GM12878 (cell line): ENCODE measurements around the gene SNX10. TPM values are rescaled to one million over a fixed set of nuclear protein-coding genes. Genes with fewer than 3 reads are reported as not detected.

Experiments used
- ATAC-seq: fragments of 200-7000 bp; cut with Tn5 transposase; 3 replicates; pipeline ENCODE4 v1.9.1; 2020; ENCODE audit warnings: mild to moderate bottlenecking, moderate library complexity
- BruUV-seq: library from RNA; stranded (reverse); fragments of 400-500 nt; replicated peaks from 2 replicates; lab custom pipeline; 2021; lab: Mats Ljungman, UMichigan
- CTCF ChIA-PET: fragments of 300-600 bp; sonication (Branson Sonifier 250); formaldehyde crosslinking; extraction: SDS; loops from one replicate; lab custom pipeline; 2021; ENCODE audit warnings: inconsistent platforms; lab: Yijun Ruan, JAX
- POLR2A ChIA-PET: fragments of 350-600 bp; formaldehyde crosslinking; extraction: SDS; loops from one replicate; lab custom pipeline; 2021; ENCODE audit warnings: inconsistent platforms; lab: Charles Lee
- RAD21 ChIA-PET: fragments of 300-600 bp; sonication (Branson Sonifier 250); formaldehyde crosslinking; loops from one replicate; lab custom pipeline; 2023; ENCODE audit warnings: antibody characterized with exemption; ENCODE audit not compliant: unreplicated experiment; lab: Charles Lee
- SMC1A ChIA-PET: fragments of 300-600 bp; sonication (Branson Sonifier 250); formaldehyde crosslinking; loops from one replicate; lab custom pipeline; 2023; ENCODE audit not compliant: unreplicated experiment, uncharacterized antibody; lab: Charles Lee
- DNase-seq: peaks from one replicate; pipeline ENCODE4 v3.0.0-alpha.2; 2011; ENCODE audit warnings: low read depth, low spot score
- FAIRE-seq: peaks from 3 replicates; lab custom pipeline; 2011; peaks lifted over from hg19 to GRCh38; lab: Jason Lieb, UNC
- H2AFZ ChIP-seq: 2 replicates; pipeline ENCODE4 v1.6.0; 2011; ENCODE audit warnings: low read depth, low read length, control low read depth; ENCODE audit not compliant: control insufficient read depth
- H3K27ac ChIP-seq: 2 replicates; pipeline ENCODE4 v1.5.1; 2011; ENCODE audit warnings: control low read depth; ENCODE audit not compliant: control insufficient read depth, insufficient read depth
- H3K27me3 ChIP-seq, 2 experiments: replicated peaks in 1 of 2; 2 replicates each; pipeline versions ENCODE4 v1.6.0 to v1.6.1; 2011; ENCODE audit warnings: low read length in 1 of 2; ENCODE audit not compliant: control insufficient read depth in 2 of 2, insufficient read depth in 2 of 2
- H3K36me3 ChIP-seq, 2 experiments: 2 replicates each; pipeline ENCODE4 v1.5.1; 2011; ENCODE audit warnings: low read length in 1 of 2; ENCODE audit not compliant: control insufficient read depth in 2 of 2, insufficient read depth in 2 of 2
- H3K4me1 ChIP-seq: 2 replicates; pipeline ENCODE4 v1.6.1; 2011; ENCODE audit warnings: mild to moderate bottlenecking, low read length, moderate library complexity, mixed read lengths; ENCODE audit not compliant: control insufficient read depth, insufficient read depth
- H3K4me2 ChIP-seq: 2 replicates; pipeline ENCODE4 v1.6.0; 2011; ENCODE audit warnings: control low read depth; ENCODE audit not compliant: control insufficient read depth, insufficient read depth
- H3K4me3 ChIP-seq: fragments of 200-600 bp; sonication (generic); 2 replicates; pipeline ENCODE4 v1.5.1; 2016
- H3K79me2 ChIP-seq: 2 replicates; pipeline ENCODE4 v1.6.0; 2011; ENCODE audit warnings: low read length; ENCODE audit not compliant: control insufficient read depth, insufficient read depth
- H3K9ac ChIP-seq: 2 replicates; pipeline ENCODE4 v1.8.0; 2011; ENCODE audit warnings: low read length, control low read depth, mixed read lengths; ENCODE audit not compliant: control insufficient read depth, insufficient read depth
- H3K9me3 ChIP-seq: replicated peaks from 3 replicates; pipeline ENCODE4 v1.5.1; 2011; ENCODE audit warnings: mild to moderate bottlenecking, low read length; ENCODE audit not compliant: control insufficient read depth, insufficient read depth
- H4K20me1 ChIP-seq: 2 replicates; pipeline ENCODE4 v1.6.0; 2011; ENCODE audit not compliant: control insufficient read depth, insufficient read depth
- EZH2 ChIP-seq: IDR thresholded peaks from 2 replicates; pipeline ENCODE4 v1.6.1; 2012; ENCODE audit warnings: low read depth, mild to moderate bottlenecking, control low read depth, inconsistent platforms, low read length, borderline replicate concordance; ENCODE audit not compliant: control insufficient read depth
- HDAC2 ChIP-seq: fragments of 200-600 bp; sonication (generic); IDR thresholded peaks from 2 replicates; pipeline ENCODE4 v1.6.1; 2017
- MEF2A ChIP-seq: IDR thresholded peaks from 2 replicates; pipeline ENCODE4 v1.6.1; 2011; ENCODE audit warnings: low read depth, mild to moderate bottlenecking, low read length, moderate library complexity; ENCODE audit not compliant: insufficient read depth
- MEF2B ChIP-seq: fragments of 450-650 bp; IDR thresholded peaks from 2 replicates; pipeline ENCODE4 v1.6.1; 2018; ENCODE audit warnings: mild to moderate bottlenecking, moderate library complexity; ENCODE audit not compliant: partially characterized antibody, poor library complexity, severe bottlenecking
- NR2C2 ChIP-seq: IDR thresholded peaks from 2 replicates; pipeline ENCODE4 v1.6.1; 2011; ENCODE audit warnings: borderline replicate concordance, low read depth; ENCODE audit not compliant: control insufficient read depth, insufficient read length
- NR2F1 ChIP-seq: fragments of 450-650 bp; conservative IDR thresholded peaks from 2 replicates; pipeline ENCODE4 v1.6.1; 2017; ENCODE audit warnings: mild to moderate bottlenecking
- RBBP5 ChIP-seq: fragments of 200-600 bp; sonication (generic); conservative IDR thresholded peaks from 2 replicates; pipeline ENCODE4 v1.6.1; 2016
- RFX5 ChIP-seq: IDR thresholded peaks from 2 replicates; pipeline ENCODE4 v1.6.1; 2011; ENCODE audit warnings: low read depth, low read length, improper control_type of control experiment
- SIX5 ChIP-seq: IDR thresholded peaks from 2 replicates; pipeline ENCODE4 v1.6.1; 2011; ENCODE audit warnings: mild to moderate bottlenecking, low read depth, low read length, moderate library complexity; ENCODE audit not compliant: severe bottlenecking
- SMAD5 ChIP-seq: IDR thresholded peaks from 2 replicates; pipeline ENCODE4 v1.6.1; 2016; ENCODE audit warnings: antibody characterized with exemption, low read depth
- SRF ChIP-seq, 2 experiments: IDR thresholded peaks; 2 replicates each; pipeline ENCODE4 v1.6.1; 2011; ENCODE audit warnings: low read depth in 2 of 2, low read length in 2 of 2, mild to moderate bottlenecking in 1 of 2, moderate library complexity in 1 of 2
- STAT3 ChIP-seq: IDR thresholded peaks from 2 replicates; pipeline ENCODE4 v1.6.1; 2011; ENCODE audit warnings: low read depth, low read length, improper control_type of control experiment
- TAF1 ChIP-seq: IDR thresholded peaks from 2 replicates; pipeline ENCODE4 v1.6.1; 2011; ENCODE audit warnings: mild to moderate bottlenecking, low read depth, low read length, borderline replicate concordance
- ZBED1 ChIP-seq: IDR thresholded peaks from 2 replicates; pipeline ENCODE4 v1.6.1; 2016; ENCODE audit warnings: borderline replicate concordance
- WGBS: methylation state at CpG from one replicate; pipeline ENCODE4 v1.1.6; 2016; ENCODE audit warnings: low lambda C conversion rate; ENCODE audit not compliant: insufficient replicate concordance, insufficient coverage; ENCODE audit errors: missing lambda C conversion rate; 5-methylcytosine and 5-hydroxymethylcytosine counted together
- in situ Hi-C: fragments of 300-500 bp; cut with MboI; formaldehyde crosslinking; loops from 9 replicates; pipeline ENCODE4 v1.14.3; 2018; ENCODE audit warnings: mixed read lengths
- intact Hi-C: fragments of 100-400 bp; cut with micrococcal nuclease; formaldehyde crosslinking; loops from one replicate; pipeline ENCODE4 v1.14.2; 2022; ENCODE audit not compliant: unreplicated experiment
- polyA plus RNA-seq, 11 experiments: library from polyadenylated mRNA; depleted of rRNA in 4 of 11; unstranded in 6 of 11; stranded (reverse) in 5 of 11; fragments of >200 nt; fragmentation: Nextera tagmentation in 4 of 11; fragmentation: Illumina TruSeq in 1 of 11; extraction: Ambion mirVana in 4 of 11; extraction: Trizol in 1 of 11; gene quantifications; 1 replicate in 1 of 11; 2 replicates in 10 of 11; pipeline versions ENCODE4 v1.2.1 to v1.2.3, GENCODE V29; 2011 to 2016; ENCODE audit warnings: inconsistent platforms in 2 of 11, missing spikeins in 2 of 11, low read depth in 1 of 11
- total RNA-seq, 4 experiments: library from RNA; depleted of rRNA in 3 of 4; stranded (reverse); fragments of >200 nt in 3 of 4; fragmentation: Illumina TruSeq in 1 of 4; extraction: Trizol in 1 of 4; gene quantifications; 2 replicates each; pipeline versions ENCODE4 v1.2.1 to v1.2.3, GENCODE V29; 2013 to 2021
- TF ChIP-seq, protein P1 (sequence below): fragments of 450-650 bp; IDR thresholded peaks from 2 replicates; pipeline ENCODE4 v1.6.1; 2016; ENCODE audit warnings: mild to moderate bottlenecking
- TF ChIP-seq, protein P2 (sequence below): fragments of 450-650 bp; IDR thresholded peaks from 2 replicates; pipeline ENCODE4 v1.6.1; 2017; ENCODE audit warnings: mild to moderate bottlenecking
- TF ChIP-seq, protein P3 (sequence below): IDR thresholded peaks from 2 replicates; pipeline ENCODE4 v1.6.1; 2012; ENCODE audit warnings: improper control_type of control experiment, low read depth, low read length; ENCODE audit not compliant: insufficient replicate concordance

Gene SNX10
- total and polyA plus RNA-seq, 10 of the 15 experiments (the other 5 are each of a cell fraction or from before 2014, with no cell fraction given): 22.0 to 56.2 (median 30.1) TPM

DNA sequence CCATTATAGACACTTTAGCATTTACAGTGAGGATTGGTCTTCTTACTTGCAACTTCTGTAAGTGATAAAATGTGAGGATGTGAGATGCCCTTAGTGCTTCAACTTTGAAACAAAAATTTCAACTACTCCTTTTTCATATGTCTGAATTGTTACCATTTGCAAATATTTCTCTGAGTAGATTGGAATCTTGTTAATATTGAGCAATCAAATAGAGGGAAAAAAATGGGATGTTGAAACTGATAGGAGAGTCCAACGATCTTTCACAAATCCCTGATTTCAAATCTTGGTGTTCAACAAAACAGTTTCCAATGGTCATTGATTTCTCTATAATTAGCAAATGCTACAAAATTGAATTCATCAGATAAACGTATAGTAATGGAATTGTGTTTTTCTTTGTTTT is 5.5 kb upstream of the SNX10 start:
- in situ Hi-C loops (no loop called here), intact Hi-C loops (no loop called here)
- Histone ChIP-seq H3K4me2 (no peak overlapping the region), H3K4me1 (peaks cover 2% of the 10 kb centered on the region), H3K27me3 (no peaks in the 10 kb centered on the region), H3K9ac (no peak overlapping the region), H3K4me3 (no peak overlapping the region), H3K79me2 (no peaks in the 10 kb centered on the region), H3K36me3 (no peaks in the 10 kb centered on the region), H3K27ac (no peak overlapping the region), H3K9me3 (no peaks in the 10 kb centered on the region), H2AFZ (no peak overlapping the region), H4K20me1 (no peaks in the 10 kb centered on the region)
- 91% methylated on average over 2 of the region's 2 CpGs for WGBS
- no peak for FAIRE-seq
- CTCF ChIA-PET: interaction anchor here (1.4 to 2.3 kb wide), 5 partner anchors 27 to 197 kb away, joined by 3 to 12 read pairs (median 5); no protein-coding TSS in a partner anchor
- RAD21 ChIA-PET: interaction anchor here (1.1 to 2.1 kb wide), 3 partner anchors 75 to 196 kb away, joined by 4 to 21 read pairs (median 10); no protein-coding TSS in a partner anchor
- DNase-seq: no peak
- SMC1A ChIA-PET: interaction anchor here (1.5 to 2.3 kb wide), 3 partner anchors 74 to 195 kb away, joined by 6 to 30 read pairs (median 12); no protein-coding TSS in a partner anchor
- no TSS peak for BruUV-seq
- POLR2A ChIA-PET: no interaction called here
- no peak for ATAC-seq
- TF ChIP-seq, protein P1, sequence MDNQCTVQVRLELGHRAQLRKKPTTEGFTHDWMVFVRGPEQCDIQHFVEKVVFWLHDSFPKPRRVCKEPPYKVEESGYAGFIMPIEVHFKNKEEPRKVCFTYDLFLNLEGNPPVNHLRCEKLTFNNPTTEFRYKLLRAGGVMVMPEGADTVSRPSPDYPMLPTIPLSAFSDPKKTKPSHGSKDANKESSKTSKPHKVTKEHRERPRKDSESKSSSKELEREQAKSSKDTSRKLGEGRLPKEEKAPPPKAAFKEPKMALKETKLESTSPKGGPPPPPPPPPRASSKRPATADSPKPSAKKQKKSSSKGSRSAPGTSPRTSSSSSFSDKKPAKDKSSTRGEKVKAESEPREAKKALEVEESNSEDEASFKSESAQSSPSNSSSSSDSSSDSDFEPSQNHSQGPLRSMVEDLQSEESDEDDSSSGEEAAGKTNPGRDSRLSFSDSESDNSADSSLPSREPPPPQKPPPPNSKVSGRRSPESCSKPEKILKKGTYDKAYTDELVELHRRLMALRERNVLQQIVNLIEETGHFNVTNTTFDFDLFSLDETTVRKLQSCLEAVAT: no peak
- TF ChIP-seq ZBED1 (no peak), MEF2B (no peak), SIX5 (no peak), RFX5 (no peak), TAF1 (no peak), SMAD5 (no peak), MEF2A (no peak), NR2C2 (no peak), RBBP5 (no peak), STAT3 (no peak), SRF (IDR thresholded peaks at IDR 0.05; ENCODE audit: low read depth in 2 of 2, low read length in 2 of 2) (no peak), EZH2 (no peak), HDAC2 (no peak), NR2F1 (no peak)
- TF ChIP-seq, protein P2, sequence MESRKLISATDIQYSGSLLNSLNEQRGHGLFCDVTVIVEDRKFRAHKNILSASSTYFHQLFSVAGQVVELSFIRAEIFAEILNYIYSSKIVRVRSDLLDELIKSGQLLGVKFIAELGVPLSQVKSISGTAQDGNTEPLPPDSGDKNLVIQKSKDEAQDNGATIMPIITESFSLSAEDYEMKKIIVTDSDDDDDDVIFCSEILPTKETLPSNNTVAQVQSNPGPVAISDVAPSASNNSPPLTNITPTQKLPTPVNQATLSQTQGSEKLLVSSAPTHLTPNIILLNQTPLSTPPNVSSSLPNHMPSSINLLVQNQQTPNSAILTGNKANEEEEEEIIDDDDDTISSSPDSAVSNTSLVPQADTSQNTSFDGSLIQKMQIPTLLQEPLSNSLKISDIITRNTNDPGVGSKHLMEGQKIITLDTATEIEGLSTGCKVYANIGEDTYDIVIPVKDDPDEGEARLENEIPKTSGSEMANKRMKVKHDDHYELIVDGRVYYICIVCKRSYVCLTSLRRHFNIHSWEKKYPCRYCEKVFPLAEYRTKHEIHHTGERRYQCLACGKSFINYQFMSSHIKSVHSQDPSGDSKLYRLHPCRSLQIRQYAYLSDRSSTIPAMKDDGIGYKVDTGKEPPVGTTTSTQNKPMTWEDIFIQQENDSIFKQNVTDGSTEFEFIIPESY: no peak
- TF ChIP-seq, protein P3, sequence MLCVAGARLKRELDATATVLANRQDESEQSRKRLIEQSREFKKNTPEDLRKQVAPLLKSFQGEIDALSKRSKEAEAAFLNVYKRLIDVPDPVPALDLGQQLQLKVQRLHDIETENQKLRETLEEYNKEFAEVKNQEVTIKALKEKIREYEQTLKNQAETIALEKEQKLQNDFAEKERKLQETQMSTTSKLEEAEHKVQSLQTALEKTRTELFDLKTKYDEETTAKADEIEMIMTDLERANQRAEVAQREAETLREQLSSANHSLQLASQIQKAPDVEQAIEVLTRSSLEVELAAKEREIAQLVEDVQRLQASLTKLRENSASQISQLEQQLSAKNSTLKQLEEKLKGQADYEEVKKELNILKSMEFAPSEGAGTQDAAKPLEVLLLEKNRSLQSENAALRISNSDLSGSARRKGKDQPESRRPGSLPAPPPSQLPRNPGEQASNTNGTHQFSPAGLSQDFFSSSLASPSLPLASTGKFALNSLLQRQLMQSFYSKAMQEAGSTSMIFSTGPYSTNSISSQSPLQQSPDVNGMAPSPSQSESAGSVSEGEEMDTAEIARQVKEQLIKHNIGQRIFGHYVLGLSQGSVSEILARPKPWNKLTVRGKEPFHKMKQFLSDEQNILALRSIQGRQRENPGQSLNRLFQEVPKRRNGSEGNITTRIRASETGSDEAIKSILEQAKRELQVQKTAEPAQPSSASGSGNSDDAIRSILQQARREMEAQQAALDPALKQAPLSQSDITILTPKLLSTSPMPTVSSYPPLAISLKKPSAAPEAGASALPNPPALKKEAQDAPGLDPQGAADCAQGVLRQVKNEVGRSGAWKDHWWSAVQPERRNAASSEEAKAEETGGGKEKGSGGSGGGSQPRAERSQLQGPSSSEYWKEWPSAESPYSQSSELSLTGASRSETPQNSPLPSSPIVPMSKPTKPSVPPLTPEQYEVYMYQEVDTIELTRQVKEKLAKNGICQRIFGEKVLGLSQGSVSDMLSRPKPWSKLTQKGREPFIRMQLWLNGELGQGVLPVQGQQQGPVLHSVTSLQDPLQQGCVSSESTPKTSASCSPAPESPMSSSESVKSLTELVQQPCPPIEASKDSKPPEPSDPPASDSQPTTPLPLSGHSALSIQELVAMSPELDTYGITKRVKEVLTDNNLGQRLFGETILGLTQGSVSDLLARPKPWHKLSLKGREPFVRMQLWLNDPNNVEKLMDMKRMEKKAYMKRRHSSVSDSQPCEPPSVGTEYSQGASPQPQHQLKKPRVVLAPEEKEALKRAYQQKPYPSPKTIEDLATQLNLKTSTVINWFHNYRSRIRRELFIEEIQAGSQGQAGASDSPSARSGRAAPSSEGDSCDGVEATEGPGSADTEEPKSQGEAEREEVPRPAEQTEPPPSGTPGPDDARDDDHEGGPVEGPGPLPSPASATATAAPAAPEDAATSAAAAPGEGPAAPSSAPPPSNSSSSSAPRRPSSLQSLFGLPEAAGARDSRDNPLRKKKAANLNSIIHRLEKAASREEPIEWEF: no peak
